BE2C (cell line): ENCODE data around the gene LRRC8A.

Source experiments
- DNase-seq: peaks from one replicate; pipeline ENCODE4 v3.0.0-alpha.2; 2020
- H3K27me3 ChIP-seq: fragments of 250-450 bp; sonication (Bioruptor Pico); 2 replicates; pipeline ENCODE4 v1.5.1; 2020; ENCODE audit warnings: mild to moderate bottlenecking
- H3K36me3 ChIP-seq: fragments of 250-450 bp; sonication (Bioruptor Pico); 2 replicates; pipeline ENCODE4 v1.5.1; 2020; ENCODE audit warnings: mild to moderate bottlenecking
- H3K4me1 ChIP-seq: fragments of 250-450 bp; sonication (Bioruptor Pico); 2 replicates; pipeline ENCODE4 v1.5.1; 2020
- H3K4me3 ChIP-seq: 2 replicates; pipeline ENCODE4 v1.5.1; 2011; ENCODE audit warnings: low read depth, low read length
- H3K9me3 ChIP-seq: fragments of 250-450 bp; sonication (Bioruptor Pico); 2 replicates; pipeline ENCODE4 v1.5.1; 2020
- TF ChIP-seq, protein P1 (sequence below): IDR thresholded peaks from 2 replicates; pipeline ENCODE4 v1.5.1; 2012; ENCODE audit warnings: mild to moderate bottlenecking, low read depth, low read length

LRRC8A gene

DNA sequence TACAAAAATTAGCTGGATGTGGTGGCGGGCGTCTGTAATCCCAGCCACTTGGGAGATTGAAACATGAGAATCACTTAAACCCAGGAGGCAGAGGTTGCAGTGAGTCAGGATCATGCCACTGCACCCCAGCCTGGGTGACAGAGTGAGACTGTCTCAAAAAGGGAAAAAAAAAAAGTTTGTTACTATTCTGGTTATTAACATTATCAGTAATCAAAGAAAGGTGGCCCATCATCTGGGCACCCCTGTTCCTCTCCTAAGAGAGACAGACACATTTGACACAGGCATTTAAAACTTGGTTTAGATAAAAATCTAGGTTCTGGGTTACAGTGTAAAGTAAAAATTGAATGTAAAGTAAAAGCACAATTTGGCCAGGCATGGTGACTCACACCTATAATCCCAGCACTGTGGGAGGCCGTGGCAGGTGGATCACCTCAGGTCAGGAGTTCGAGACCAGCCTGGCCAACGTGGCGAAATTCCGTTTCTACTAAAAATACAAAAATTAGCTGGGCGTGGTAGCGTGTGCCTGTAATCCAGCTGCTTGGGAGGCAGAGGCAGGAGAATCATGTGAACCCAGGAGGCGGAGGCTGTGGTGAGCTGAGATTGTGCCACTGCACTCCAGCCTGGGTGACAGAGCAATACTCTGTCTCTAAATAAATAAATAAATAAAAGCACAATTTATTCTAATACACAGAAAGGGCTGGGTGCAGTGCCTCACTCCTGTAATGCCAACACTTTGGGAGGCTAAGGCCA is 22.1 kb downstream of the LRRC8A start:
- H3K4me3 ChIP-seq = no peak overlapping the region
- H3K36me3 ChIP-seq = peaks cover 20% of the 10 kb centered on the region
- DNase-seq = no peak
- H3K9me3 ChIP-seq = no peaks in the 10 kb centered on the region
- no peaks in the 10 kb centered on the region for H3K4me1 ChIP-seq
- TF ChIP-seq, protein P1, sequence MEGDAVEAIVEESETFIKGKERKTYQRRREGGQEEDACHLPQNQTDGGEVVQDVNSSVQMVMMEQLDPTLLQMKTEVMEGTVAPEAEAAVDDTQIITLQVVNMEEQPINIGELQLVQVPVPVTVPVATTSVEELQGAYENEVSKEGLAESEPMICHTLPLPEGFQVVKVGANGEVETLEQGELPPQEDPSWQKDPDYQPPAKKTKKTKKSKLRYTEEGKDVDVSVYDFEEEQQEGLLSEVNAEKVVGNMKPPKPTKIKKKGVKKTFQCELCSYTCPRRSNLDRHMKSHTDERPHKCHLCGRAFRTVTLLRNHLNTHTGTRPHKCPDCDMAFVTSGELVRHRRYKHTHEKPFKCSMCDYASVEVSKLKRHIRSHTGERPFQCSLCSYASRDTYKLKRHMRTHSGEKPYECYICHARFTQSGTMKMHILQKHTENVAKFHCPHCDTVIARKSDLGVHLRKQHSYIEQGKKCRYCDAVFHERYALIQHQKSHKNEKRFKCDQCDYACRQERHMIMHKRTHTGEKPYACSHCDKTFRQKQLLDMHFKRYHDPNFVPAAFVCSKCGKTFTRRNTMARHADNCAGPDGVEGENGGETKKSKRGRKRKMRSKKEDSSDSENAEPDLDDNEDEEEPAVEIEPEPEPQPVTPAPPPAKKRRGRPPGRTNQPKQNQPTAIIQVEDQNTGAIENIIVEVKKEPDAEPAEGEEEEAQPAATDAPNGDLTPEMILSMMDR = no peak
- no peaks in the 10 kb centered on the region for H3K27me3 ChIP-seq

DNA sequence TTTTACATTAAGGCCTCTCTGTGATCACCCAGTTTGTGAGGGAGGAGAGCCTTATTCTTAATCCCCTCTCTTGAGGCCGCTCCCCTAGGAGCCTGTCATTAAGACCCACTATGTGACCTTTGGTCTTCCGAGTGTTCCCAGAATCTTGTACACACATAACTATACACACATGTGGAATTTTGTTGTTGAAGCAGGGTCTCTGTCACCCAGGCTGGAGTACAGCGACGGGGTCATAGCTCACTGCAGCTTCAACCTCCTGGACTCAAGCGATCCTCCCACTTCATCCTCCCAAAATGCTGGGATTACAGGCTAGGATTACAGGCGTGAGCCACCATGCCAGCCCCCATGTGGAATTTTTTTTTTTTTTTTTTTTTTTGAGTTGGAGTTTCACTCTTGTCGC is 24.0 kb downstream of the LRRC8A start:
- no peak for DNase-seq
- Histone ChIP-seq H3K36me3 (peaks cover 35% of the 10 kb centered on the region), H3K9me3 (no peaks in the 10 kb centered on the region), H3K27me3 (no peaks in the 10 kb centered on the region), H3K4me3 (no peak overlapping the region), H3K4me1 (no peaks in the 10 kb centered on the region)
- TF ChIP-seq, protein P1 = no peak

DNA sequence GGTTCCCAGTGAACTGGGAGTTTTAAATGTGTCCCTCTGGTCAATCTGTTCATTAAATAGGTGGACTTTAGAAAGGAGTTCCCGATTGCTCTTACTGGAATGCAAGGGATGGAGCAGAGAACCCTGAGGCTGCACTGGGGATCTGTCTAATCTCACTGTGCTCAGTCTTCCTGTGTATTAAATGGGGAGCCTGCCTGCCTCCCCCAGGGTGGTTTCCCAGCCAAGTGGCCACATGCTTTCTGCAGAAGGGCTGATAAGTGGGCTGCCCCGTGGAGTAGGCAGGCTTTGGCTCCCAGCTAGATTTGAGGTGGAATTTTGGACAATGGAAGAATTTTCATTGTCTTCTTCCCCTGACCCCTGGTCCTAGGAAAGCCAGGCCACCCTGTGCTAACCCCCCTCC is 24.8 kb downstream of the LRRC8A start:
- no peak for DNase-seq
- Histone ChIP-seq H3K36me3 (peaks cover 35% of the 10 kb centered on the region), H3K4me3 (no peak overlapping the region), H3K9me3 (no peaks in the 10 kb centered on the region), H3K27me3 (no peaks in the 10 kb centered on the region), H3K4me1 (no peaks in the 10 kb centered on the region)
- TF ChIP-seq, protein P1 = no peak

DNA sequence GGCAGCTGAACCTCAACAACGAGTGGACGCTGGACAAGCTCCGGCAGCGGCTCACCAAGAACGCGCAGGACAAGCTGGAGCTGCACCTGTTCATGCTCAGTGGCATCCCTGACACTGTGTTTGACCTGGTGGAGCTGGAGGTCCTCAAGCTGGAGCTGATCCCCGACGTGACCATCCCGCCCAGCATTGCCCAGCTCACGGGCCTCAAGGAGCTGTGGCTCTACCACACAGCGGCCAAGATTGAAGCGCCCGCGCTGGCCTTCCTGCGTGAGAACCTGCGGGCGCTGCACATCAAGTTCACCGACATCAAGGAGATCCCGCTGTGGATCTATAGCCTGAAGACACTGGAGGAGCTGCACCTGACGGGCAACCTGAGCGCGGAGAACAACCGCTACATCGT is 26.4 kb downstream of the LRRC8A start:
- Histone ChIP-seq H3K4me1 (no peaks in the 10 kb centered on the region), H3K4me3 (no peak overlapping the region), H3K27me3 (no peaks in the 10 kb centered on the region), H3K9me3 (no peaks in the 10 kb centered on the region), H3K36me3 (peaks cover 35% of the 10 kb centered on the region)
- no peak for DNase-seq
- TF ChIP-seq, protein P1 = no peak

DNA sequence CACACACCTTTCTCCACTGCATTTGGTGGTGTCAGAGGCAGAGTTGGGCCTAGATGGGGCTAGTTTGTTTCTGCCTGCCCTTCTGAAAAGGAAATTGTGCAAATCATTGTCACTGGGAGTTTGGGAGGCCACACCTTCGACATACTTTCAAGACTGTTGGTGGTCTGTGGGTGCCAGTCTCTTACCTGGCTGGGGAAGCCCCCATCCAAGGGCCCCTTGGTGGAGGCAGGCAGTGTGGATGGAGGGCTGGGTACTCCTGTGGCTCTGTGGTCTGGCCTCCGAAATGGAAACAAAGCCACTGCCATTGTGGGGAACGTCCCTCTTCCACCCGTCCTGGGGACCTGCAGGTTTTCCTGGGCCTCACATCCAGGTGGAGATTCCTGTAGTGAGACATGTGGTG is 27.9 kb downstream of the LRRC8A start:
- Histone ChIP-seq H3K4me1 (no peaks in the 10 kb centered on the region), H3K27me3 (no peaks in the 10 kb centered on the region), H3K9me3 (no peaks in the 10 kb centered on the region), H3K4me3 (no peak overlapping the region), H3K36me3 (peaks cover 38% of the 10 kb centered on the region)
- no peak for DNase-seq
- TF ChIP-seq, protein P1 = no peak

DNA sequence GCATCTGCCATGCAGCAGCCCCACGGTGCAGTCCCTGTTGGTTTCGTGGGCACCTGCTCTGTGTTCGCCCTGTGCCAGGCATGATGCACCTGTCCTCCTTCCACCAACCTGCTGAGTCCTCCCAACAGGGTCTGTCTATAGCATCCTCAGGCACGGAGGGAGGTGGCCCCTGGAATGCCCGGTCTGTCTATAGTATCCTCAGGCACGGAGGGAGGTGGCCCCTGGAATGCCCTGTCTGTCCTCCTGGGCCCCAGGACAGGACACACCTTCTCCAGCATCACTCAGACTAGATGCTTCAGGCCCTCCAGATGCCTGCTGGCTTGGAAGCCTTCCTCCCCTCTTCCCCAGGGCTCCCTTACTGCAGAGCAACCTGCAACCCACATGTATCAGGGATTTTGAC is 29.0 kb downstream of the LRRC8A start:
- H3K4me1 ChIP-seq = no peaks in the 10 kb centered on the region
- H3K4me3 ChIP-seq = no peak overlapping the region
- peaks cover 40% of the 10 kb centered on the region for H3K36me3 ChIP-seq
- no peaks in the 10 kb centered on the region for H3K27me3 ChIP-seq
- no peak for DNase-seq
- TF ChIP-seq, protein P1 = no peak
- H3K9me3 ChIP-seq = no peaks in the 10 kb centered on the region
